Measurements from ENCODE around the gene CRELD1. TPM values are rescaled to one million over a fixed set of nuclear protein-coding genes. Genes with fewer than 3 reads are reported as not detected.

CRELD1 gene
- total RNA-seq, 1 experiment from 2014 or later, result 18.7 TPM

- H3K9ac ChIP-seq (ENCODE audit: low read length), result no peak overlapping the region
- POLR2A ChIA-PET, result interaction anchor here (1.0 to 1.1 kb wide), 2 partner anchors 18 to 19 kb away, joined by 3 read pairs; partner anchors contain the start of genes CIDEC and IL17RC
Observed at GRCh38 chr3:9898467-9899241, 35.0 kb upstream of the CRELD1 start.

More at GRCh38 chr3:9898467-9899241, 35.0 kb upstream of the CRELD1 start:
- H3K4me1 ChIP-seq (ENCODE audit: control insufficient read depth in 1 of 2, insufficient read depth in 2 of 2, low read length in 2 of 2), result peaks cover 13 to 42% of the 10 kb centered on the region in 2 experiments; a peak in 3 of 4 replicates
- BruUV-seq (replicated peaks), result no TSS peak
- H3K4me3 ChIP-seq (replicated peaks in 1 of 2; ENCODE audit: low read depth in 1 of 2, low read length in 2 of 2), result no peak overlapping the region
- no peak overlapping the region for H2AFZ ChIP-seq (ENCODE audit: low read depth, low read length, poor library complexity, severe bottlenecking)
- CTCF ChIA-PET, result no interaction called here
- RAD21 ChIA-PET (ENCODE audit: low non-redundant PET in 1 of 2, low total read pairs in 2 of 2, uncharacterized antibody in 2 of 2, unreplicated experiment in 2 of 2), result no interaction called here
- H3K36me3 ChIP-seq (ENCODE audit: control insufficient read depth in 1 of 2, insufficient read depth in 2 of 2, low read length in 2 of 2), result peaks cover 0 to 3% of the 10 kb centered on the region in 2 experiments; a peak in 2 of 4 replicates
- H3K27me3 ChIP-seq (ENCODE audit: insufficient read depth, low read length), result no peaks in the 10 kb centered on the region
- H4K20me1 ChIP-seq (ENCODE audit: insufficient read depth), result no peaks in the 10 kb centered on the region
- H3K9me2 ChIP-seq (ENCODE audit: insufficient read depth), result no peaks in the 10 kb centered on the region
- H3K27ac ChIP-seq (ENCODE audit: low read depth, low read length), result no peak overlapping the region
- no peak for TF ChIP-seq EZH2phosphoT487 (IDR thresholded peaks at IDR 0.05; ENCODE audit: borderline replicate concordance)
- TF ChIP-seq CEBPB (IDR thresholded peaks at IDR 0.05; ENCODE audit: low read depth), result no peak
- no peak for TF ChIP-seq SP1 (IDR thresholded peaks at IDR 0.05; ENCODE audit: low read depth)
- no peak for TF ChIP-seq CTCF (IDR thresholded peaks at IDR 0.05 in 2 of 3, conservative IDR thresholded peaks at IDR 0.05 in 1 of 3; ENCODE audit: borderline replicate concordance in 1 of 3, insufficient read depth in 1 of 3, low read depth in 2 of 3, low read length in 2 of 3)
- TF ChIP-seq ZBTB33 (IDR thresholded peaks at IDR 0.05; ENCODE audit: extremely low read depth, insufficient replicate concordance, low read length), result no peak
- no peak for TF ChIP-seq ZNF274 (IDR thresholded peaks at IDR 0.05; ENCODE audit: low read depth, low read length)
- peaks cover 4% of the 10 kb centered on the region; the same call in 1 of the 2 replicates for H3K79me2 ChIP-seq (ENCODE audit: insufficient read depth, low read length)
- peak overlapping the region; percentile 30; the same call in 1 of the 2 replicates for H3K4me2 ChIP-seq (ENCODE audit: low read length)
- H3K9me3 ChIP-seq (ENCODE audit: control insufficient read depth in 1 of 2, insufficient read depth in 1 of 2, low read depth in 1 of 2, low read length in 2 of 2), result no peaks in the 10 kb centered on the region
- intact Hi-C loops (cut with micrococcal nuclease), result no loop called here
- ATAC-seq (no peak), DNase-seq (ENCODE audit: low read depth, low spot score) (no peak)

Measured in HCT116 (cell line).